Adrenal gland (tissue), 12 donors: ENCODE results near the gene VAPA. TPM values are rescaled to one million over a fixed set of nuclear protein-coding genes. Genes with fewer than 3 reads are reported as not detected.
A peak's percentile ranks its signal among the peaks of the same experiment; 100 is the strongest.

ENCODE experiments used
- DNase-seq, 7 donors: peaks; one replicate each; pipeline ENCODE4 v3.0.0-alpha.2; 2019 to 2020
- H3K27ac ChIP-seq, 5 donors: fragments of 200-600 bp; sonication (generic) in 4 of 5; 1 replicate in 3 of 5; 2 replicates in 2 of 5; pipeline versions ENCODE4 v1.5.1 to v1.8.0; 2016 to 2020; ENCODE audit warnings: mild to moderate bottlenecking in 1 of 5
- H3K27me3 ChIP-seq: fragments of 200-600 bp; 2 replicates; pipeline ENCODE4 v1.8.0; 2021
- H3K36me3 ChIP-seq, 2 donors: fragments of 200-600 bp; replicated peaks in 1 of 2; 1 replicate in 1 of 2; 2 replicates in 1 of 2; pipeline versions ENCODE4 v1.5.1 to v1.8.0; 2018 to 2022
- H3K4me1 ChIP-seq, 2 donors: fragments of 200-600 bp; replicated peaks in 1 of 2; 1 replicate in 1 of 2; 2 replicates in 1 of 2; pipeline versions ENCODE4 v1.5.1 to v1.8.0; 2018 to 2021
- H3K4me3 ChIP-seq, 4 donors: fragments of 200-600 bp; sonication (generic) in 3 of 4; one replicate each; pipeline ENCODE4 v1.5.1; 2016 to 2018
- H3K9me3 ChIP-seq, 3 donors: fragments of 200-600 bp; sonication (generic) in 1 of 3; replicated peaks in 1 of 3; 1 replicate in 2 of 3; 2 replicates in 1 of 3; pipeline versions ENCODE4 v1.5.1 to v1.8.0; 2016 to 2021
- POLR2A ChIP-seq, 2 donors: fragments of 450-650 bp; IDR thresholded peaks; one replicate each; pipeline ENCODE4 v1.6.1; 2017; ENCODE audit warnings: antibody characterized with exemption in 2 of 2, mild to moderate bottlenecking in 2 of 2, moderate library complexity in 1 of 2
- WGBS, 4 donors: extraction: QIAGEN DNeasy Blood & Tissue Kit in 2 of 4; methylation state at CpG; one replicate each; pipeline versions ENCODE4 v1.1.5 to v1.1.7; 2013 to 2017; 5-methylcytosine and 5-hydroxymethylcytosine counted together
- intact Hi-C, 2 donors: fragments of 100-400 bp; cut with DNase I; formaldehyde crosslinking; loops; one replicate each; pipeline versions ENCODE4 v1.14.1 to v1.15.0; 2022 to 2023
- polyA plus RNA-seq, 3 donors: library from polyadenylated mRNA; stranded (reverse); fragments of 200-250 nt in 2 of 3; fragments of 350-450 nt in 1 of 3; fragmentation: Illumina TruSeq in 1 of 3; extraction: RNeasy Lipid Tissue Mini Kit (QIAGEN cat#74804) in 1 of 3; gene quantifications; one replicate each; pipeline ENCODE4 v1.2.3, GENCODE V29; 2013 to 2014
- total RNA-seq, 9 donors: library from RNA; depleted of rRNA in 4 of 9; stranded (reverse); fragments of >200 nt in 4 of 9; fragments of 120-200 nt in 1 of 9; fragmentation: NEBNext Ultra II Directional in 1 of 9; extraction: Animal tissue kit (Norgen Biotek cat#: 25700) in 1 of 9; gene quantifications; one replicate each; pipeline versions ENCODE4 v1.1.0 to v1.2.4, GENCODE V29; 2013 to 2023
- TF ChIP-seq, protein P1 (sequence below), 6 experiments: fragments of 450-650 bp in 4 of 6; fragments of 200-600 bp in 2 of 6; sonication (generic) in 1 of 6; IDR thresholded peaks; 1 replicate in 5 of 6; 2 replicates in 1 of 6; pipeline versions ENCODE4 v1.5.1 to v1.8.0; 2016 to 2021; ENCODE audit warnings: antibody characterized with exemption in 6 of 6, mild to moderate bottlenecking in 2 of 6, moderate library complexity in 1 of 6
- donor health status: healthy with polysubstance abuse.
- donor health status: Bipolar disorder and iron deficiency.
- donor health status: DM: yes; HTN: yes; CAD: no.
- donor health status: DM: no; HTN: no; CAD: no.
- donor health status: DM: no; HTN: no; CAD: no.
- donor health status: DM: yes; HTN: yes; CAD: no.

Gene VAPA
- total and polyA plus RNA-seq, 12 donors: 71.3 to 900 (median 436) TPM

DNA sequence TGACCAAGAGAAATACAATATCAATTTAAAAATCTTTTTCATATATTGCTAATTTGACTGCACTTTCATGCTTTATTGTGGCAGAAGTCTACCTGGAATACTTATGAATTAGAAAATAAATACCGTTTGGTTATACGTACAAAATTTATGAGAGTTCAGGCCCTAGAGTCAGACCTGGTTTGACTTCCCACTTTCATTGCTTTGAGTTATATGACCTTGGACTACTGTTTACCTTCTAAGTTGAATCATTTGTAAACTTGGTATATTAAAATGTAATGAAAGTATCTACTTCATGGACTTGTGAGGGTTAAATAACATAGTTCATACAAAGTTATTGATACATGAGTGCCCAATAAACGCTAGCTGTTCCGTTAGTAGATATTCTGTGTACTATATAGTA is 12.0 kb downstream of the VAPA start:
- Histone ChIP-seq H3K4me3 (peak overlapping the region in 1 of 4 donors; percentile 13), H3K36me3 (no peaks in the 10 kb centered on the region), H3K9me3 (no peaks in the 10 kb centered on the region), H3K27me3 (no peaks in the 10 kb centered on the region), H3K4me1 (peaks cover 59 to 100% of the 10 kb centered on the region in 2 donors), H3K27ac (peak overlapping the region in 3 of 5 donors; percentile 13 to 53 (median 44))
- no peak for DNase-seq
- no peak for TF ChIP-seq POLR2A (IDR thresholded peaks at IDR 0.05)
- TF ChIP-seq, protein P1, sequence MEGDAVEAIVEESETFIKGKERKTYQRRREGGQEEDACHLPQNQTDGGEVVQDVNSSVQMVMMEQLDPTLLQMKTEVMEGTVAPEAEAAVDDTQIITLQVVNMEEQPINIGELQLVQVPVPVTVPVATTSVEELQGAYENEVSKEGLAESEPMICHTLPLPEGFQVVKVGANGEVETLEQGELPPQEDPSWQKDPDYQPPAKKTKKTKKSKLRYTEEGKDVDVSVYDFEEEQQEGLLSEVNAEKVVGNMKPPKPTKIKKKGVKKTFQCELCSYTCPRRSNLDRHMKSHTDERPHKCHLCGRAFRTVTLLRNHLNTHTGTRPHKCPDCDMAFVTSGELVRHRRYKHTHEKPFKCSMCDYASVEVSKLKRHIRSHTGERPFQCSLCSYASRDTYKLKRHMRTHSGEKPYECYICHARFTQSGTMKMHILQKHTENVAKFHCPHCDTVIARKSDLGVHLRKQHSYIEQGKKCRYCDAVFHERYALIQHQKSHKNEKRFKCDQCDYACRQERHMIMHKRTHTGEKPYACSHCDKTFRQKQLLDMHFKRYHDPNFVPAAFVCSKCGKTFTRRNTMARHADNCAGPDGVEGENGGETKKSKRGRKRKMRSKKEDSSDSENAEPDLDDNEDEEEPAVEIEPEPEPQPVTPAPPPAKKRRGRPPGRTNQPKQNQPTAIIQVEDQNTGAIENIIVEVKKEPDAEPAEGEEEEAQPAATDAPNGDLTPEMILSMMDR (IDR thresholded peaks at IDR 0.05): no peak
- intact Hi-C loops: loop anchor here in 1 of 2 donors (10.0 kb wide), 1 partner anchor 51 kb away; no protein-coding TSS in a partner anchor
- 59 to 68% (median 59%) methylated on average over 4 of the region's 4 CpGs for WGBS, 4 donors

DNA sequence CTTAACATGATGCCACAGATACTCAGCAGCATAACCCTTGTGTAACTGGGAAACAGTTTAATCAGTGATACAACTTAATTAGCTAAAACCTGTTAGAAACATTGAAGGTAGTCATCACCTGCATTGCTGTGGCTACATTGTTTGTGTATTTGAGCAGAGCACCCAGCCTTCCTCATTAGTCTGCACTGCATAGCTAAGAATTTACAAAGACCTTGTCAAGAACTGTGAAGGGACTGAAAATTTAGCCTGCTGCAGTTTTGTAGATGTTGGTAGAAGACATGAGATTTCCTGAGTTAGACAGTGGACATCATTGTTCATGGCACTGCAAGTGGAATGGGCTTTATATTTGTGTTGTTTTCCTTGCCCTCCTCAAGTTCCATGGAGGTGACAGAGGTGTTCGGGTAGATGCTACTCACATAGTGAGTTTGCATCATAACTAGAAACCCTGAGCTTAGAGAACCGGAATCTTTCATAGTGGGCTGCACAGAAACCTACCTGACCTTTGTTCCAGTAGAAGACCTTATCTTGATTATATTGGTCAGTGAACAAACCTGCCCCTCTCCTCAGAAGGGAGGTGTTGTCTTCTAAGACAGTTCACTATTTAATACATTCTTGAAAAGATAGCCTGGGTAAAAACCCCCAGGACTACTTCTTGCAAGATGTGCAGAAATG is 12.5 kb downstream of the VAPA start:
- Histone ChIP-seq H3K4me1 (peaks cover 53 to 100% of the 10 kb centered on the region in 2 donors), H3K9me3 (no peaks in the 10 kb centered on the region), H3K27me3 (no peaks in the 10 kb centered on the region), H3K4me3 (no peak overlapping the region), H3K36me3 (no peaks in the 10 kb centered on the region), H3K27ac (peak overlapping the region in 3 of 5 donors; percentile 44 to 54 (median 53))
- intact Hi-C loops: loop anchor here in 1 of 2 donors (10.0 kb wide), 1 partner anchor 52 kb away; no protein-coding TSS in a partner anchor
- no peak for TF ChIP-seq POLR2A (IDR thresholded peaks at IDR 0.05)
- TF ChIP-seq, protein P1 (IDR thresholded peaks at IDR 0.05): no peak
- WGBS, 4 donors: 68 to 85% (median 76%) methylated on average over 2 of the region's 2 CpGs
- DNase-seq: no peak

DNA sequence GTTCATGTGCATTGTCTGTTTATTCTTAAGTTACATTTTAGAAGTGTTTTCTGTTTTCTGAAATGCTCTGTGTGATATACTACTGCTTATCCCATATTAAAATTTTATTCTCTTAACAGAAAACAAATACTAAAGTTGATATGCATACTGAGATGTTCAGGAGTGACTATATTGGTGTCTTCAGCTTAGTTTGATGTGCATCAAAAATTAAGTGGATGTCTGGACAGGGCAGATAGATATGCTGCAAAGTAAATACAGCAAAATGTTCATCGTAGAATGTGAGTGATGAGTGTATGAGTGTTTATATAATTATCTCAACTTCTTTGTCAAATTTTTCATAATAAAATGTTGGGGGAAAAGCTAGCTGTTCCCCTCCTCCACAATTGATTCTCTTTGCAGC is 13.2 kb downstream of the VAPA start:
- intact Hi-C loops: loop anchor here in 1 of 2 donors (10.0 kb wide), 1 partner anchor 52 kb away; no protein-coding TSS in a partner anchor
- Histone ChIP-seq H3K4me1 (peaks cover 57 to 100% of the 10 kb centered on the region in 2 donors), H3K9me3 (no peaks in the 10 kb centered on the region), H3K36me3 (no peaks in the 10 kb centered on the region), H3K4me3 (no peak overlapping the region), H3K27me3 (no peaks in the 10 kb centered on the region), H3K27ac (peak overlapping the region in 3 of 5 donors; percentile 11 to 44 (median 15))
- no peak for DNase-seq
- TF ChIP-seq, protein P1 (IDR thresholded peaks at IDR 0.05): no peak
- WGBS, 4 donors: 16 to 42% (median 32%) methylated on average over 1 of the region's 1 CpG

DNA sequence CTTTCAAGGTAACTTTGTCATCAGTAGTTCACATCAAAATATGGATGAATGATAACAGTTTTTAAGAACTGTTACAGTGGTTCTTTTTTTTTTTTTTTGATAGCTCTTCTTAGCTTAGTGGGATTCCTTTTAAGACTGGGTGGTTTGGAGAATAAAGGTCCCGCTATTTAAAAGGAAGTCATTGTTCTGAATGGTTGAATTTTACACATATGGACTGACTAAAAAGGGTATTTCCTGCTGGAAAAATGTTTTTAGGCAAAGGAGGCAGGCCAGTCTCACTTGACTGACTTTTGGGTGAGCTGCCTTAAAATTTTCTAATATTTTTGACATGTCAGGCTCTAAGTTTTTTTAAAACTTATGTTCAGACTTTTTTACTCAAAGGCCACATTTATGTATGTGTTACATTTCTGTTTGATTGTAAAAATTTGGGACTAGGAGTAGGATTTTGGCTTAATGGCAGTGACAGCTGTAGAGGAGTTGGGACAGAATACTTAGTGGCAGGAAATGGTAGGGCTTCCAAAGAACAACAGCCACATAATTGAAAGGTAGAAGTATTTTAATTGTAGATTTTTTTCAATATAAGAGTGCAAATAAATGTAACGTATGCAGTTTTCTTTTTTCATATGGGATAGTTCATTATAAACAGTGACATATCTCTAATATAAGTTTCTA is 13.7 kb downstream of the VAPA start:
- no peak overlapping the region for H3K4me3 ChIP-seq
- WGBS, 4 donors: 48 to 65% (median 55%) methylated on average over 2 of the region's 2 CpGs
- H3K27me3 ChIP-seq: no peaks in the 10 kb centered on the region
- TF ChIP-seq, protein P1 (IDR thresholded peaks at IDR 0.05): peak in 1 of 6 experiments; percentile 23
- no peak for TF ChIP-seq POLR2A (IDR thresholded peaks at IDR 0.05)
- intact Hi-C loops: loop anchor here in 1 of 2 donors (10.0 kb wide), 1 partner anchor 53 kb away; no protein-coding TSS in a partner anchor
- no peaks in the 10 kb centered on the region for H3K9me3 ChIP-seq
- no peak for DNase-seq
- peaks cover 54 to 100% of the 10 kb centered on the region in 2 donors for H3K4me1 ChIP-seq
- peak overlapping the region in 3 of 5 donors; percentile 11 to 42 (median 15) for H3K27ac ChIP-seq
- H3K36me3 ChIP-seq: peaks cover 0 to 2% of the 10 kb centered on the region in 2 donors
